Activated naive CD8-positive, alpha-beta T cell treated with anti-CD3 and anti-CD28 coated beads for 36 hours (primary cell): ENCODE data around the gene PUS10. TPM values are rescaled to one million over a fixed set of nuclear protein-coding genes. Genes with fewer than 3 reads are reported as not detected.
"Not testable (repeated sequence)": the region's sequence is repeated elsewhere in the genome, so short reads cannot be mapped to it uniquely, and the experiment has no call there.

Experiments used
- DNase-seq: peaks from one replicate; pipeline ENCODE4 v3.0.0; 2021
- H3K27ac Mint-ChIP-seq: one replicate; pipeline ENCODE4 v1.8.0; 2022; ENCODE audit warnings: mild to moderate bottlenecking, moderate library complexity, mixed read lengths
- H3K27me3 Mint-ChIP-seq: one replicate; pipeline ENCODE4 v1.8.0; 2022; ENCODE audit warnings: mild to moderate bottlenecking, mixed read lengths
- H3K36me3 Mint-ChIP-seq: one replicate; pipeline ENCODE4 v1.8.0; 2021; ENCODE audit warnings: mild to moderate bottlenecking, mixed read lengths
- H3K4me1 Mint-ChIP-seq: one replicate; pipeline ENCODE4 v1.8.0; 2021; ENCODE audit warnings: mixed read lengths
- H3K4me3 Mint-ChIP-seq: one replicate; pipeline ENCODE4 v1.8.0; 2022; ENCODE audit warnings: mild to moderate bottlenecking, moderate library complexity, mixed read lengths
- H3K9me3 Mint-ChIP-seq: one replicate; pipeline ENCODE4 v1.8.0; 2022; ENCODE audit warnings: mixed read lengths
- total RNA-seq, 2 experiments: library from RNA; stranded (reverse); gene quantifications; one replicate each; pipeline ENCODE4 v1.2.3, GENCODE V29; 2021

Gene PUS10
- total RNA-seq, 2 experiments from 2014 or later = 9.5 to 9.7 TPM

DNA sequence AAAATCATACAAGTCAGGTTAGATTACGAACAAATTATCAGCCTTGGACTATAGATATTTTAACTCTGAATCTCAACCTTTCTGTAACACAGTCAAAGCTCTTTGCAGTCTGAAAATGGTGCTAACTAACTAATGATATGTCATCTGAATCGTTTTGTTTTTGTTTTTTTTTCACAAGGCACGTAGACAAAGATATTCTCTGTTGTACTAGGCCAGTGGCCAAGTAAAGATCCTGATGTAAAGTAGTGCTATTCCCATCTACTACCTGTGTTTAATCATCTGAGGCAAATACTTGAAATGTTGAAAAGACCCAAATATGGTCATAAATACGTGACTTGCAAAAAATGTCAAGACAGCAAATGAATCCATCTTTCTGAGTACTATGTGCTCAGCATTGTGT lies 71.0 kb downstream of the PUS10 start:
- no peaks in the 10 kb centered on the region for H3K9me3 Mint-ChIP-seq
- no peaks in the 10 kb centered on the region for H3K27me3 Mint-ChIP-seq
- H3K4me3 Mint-ChIP-seq = no peak overlapping the region
- DNase-seq = no peak
- H3K4me1 Mint-ChIP-seq = peaks cover 18% of the 10 kb centered on the region
- H3K27ac Mint-ChIP-seq = no peak overlapping the region
- H3K36me3 Mint-ChIP-seq = peaks cover 32% of the 10 kb centered on the region

DNA sequence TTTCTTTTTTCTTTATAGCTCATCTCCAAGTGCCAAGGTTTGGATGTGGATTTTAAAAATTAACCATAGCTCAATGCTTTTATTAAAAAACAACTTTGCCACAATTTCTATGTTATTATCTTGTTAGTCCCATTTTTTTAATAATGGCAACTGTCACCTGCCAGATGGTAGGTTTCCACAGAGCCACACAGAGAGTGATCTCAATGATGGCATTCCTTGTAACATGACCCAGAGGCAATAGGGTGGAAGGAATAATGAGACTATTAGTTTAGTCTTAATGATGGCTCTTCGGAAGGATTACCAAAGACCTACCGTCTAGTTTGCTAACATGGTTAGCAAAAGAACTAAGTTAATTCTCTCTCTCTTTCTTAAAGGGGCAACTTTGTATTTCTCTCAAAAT lies 72.7 kb downstream of the PUS10 start:
- Mint-ChIP-seq H3K36me3 (peaks cover 32% of the 10 kb centered on the region), H3K27ac (no peak overlapping the region), H3K4me1 (peaks cover 23% of the 10 kb centered on the region), H3K9me3 (no peaks in the 10 kb centered on the region), H3K4me3 (no peak overlapping the region), H3K27me3 (no peaks in the 10 kb centered on the region)
- no peak for DNase-seq

- peaks cover 16% of the 10 kb centered on the region for H3K4me1 Mint-ChIP-seq
- H3K27me3 Mint-ChIP-seq = no peaks in the 10 kb centered on the region
- no peak overlapping the region for H3K4me3 Mint-ChIP-seq
- no peaks in the 10 kb centered on the region for H3K9me3 Mint-ChIP-seq
- no peak overlapping the region for H3K27ac Mint-ChIP-seq
- DNase-seq = no peak
- peaks cover 54% of the 10 kb centered on the region for H3K36me3 Mint-ChIP-seq
These were observed 78.4 kb downstream of the PUS10 start for GRCh38 chr2:60939622-60940021.

DNA sequence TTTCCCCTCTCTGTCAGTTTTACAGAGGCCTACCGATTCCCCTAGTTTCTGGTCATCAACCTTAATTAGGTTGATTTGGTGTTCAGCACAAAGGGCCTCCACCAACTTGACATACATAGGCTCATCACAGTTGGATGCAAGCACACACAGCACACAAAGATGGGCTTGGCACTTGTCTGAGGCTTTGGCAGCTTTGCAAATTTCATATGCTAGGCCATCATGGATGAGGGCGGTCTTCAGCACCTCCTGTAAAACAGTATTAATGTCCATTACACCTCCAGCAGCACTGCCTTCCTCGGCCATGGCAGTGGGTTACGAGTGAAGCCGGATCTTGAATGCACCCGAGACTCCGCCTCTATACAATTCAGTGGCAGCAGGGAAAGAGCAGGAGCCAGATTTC lies 79.8 kb downstream of the PUS10 start:
- Mint-ChIP-seq H3K4me1 (peaks cover 20% of the 10 kb centered on the region), H3K36me3 (peaks cover 53% of the 10 kb centered on the region), H3K27me3 (no peaks in the 10 kb centered on the region), H3K4me3 (no peak overlapping the region), H3K9me3 (no peaks in the 10 kb centered on the region), H3K27ac (no peak overlapping the region)
- no peak for DNase-seq

DNA sequence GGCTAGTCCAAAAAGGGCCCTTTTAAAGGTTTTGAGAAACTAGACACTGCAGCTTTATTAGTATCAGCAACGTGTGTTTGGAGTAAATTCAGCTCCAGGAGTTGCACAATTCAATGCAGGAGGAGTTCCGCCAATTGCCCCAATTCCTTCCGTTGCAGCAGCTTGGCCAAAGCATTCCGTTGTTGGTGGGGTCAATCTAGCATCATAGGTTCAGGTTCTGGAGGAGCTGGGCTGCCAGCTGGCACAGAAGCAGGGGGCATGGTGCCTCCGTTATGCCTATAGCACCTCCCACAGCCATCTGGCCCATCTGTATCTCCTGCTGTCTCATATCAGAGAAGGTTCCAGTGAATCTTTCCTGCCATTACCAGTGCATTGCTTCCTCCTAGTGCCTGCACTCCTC lies 81.3 kb downstream of the PUS10 start:
- no peak overlapping the region for H3K27ac Mint-ChIP-seq
- H3K36me3 Mint-ChIP-seq = peaks cover 63% of the 10 kb centered on the region
- H3K9me3 Mint-ChIP-seq = no peaks in the 10 kb centered on the region
- H3K27me3 Mint-ChIP-seq = no peaks in the 10 kb centered on the region
- DNase-seq = no peak
- H3K4me1 Mint-ChIP-seq = peaks cover 30% of the 10 kb centered on the region
- no peak overlapping the region for H3K4me3 Mint-ChIP-seq

- H3K27ac Mint-ChIP-seq = no peak overlapping the region
These were observed 83.8 kb downstream of the PUS10 start for GRCh38 chr2:60934165-60934722.

GRCh38 chr2:60932954-60933353 lies 85.1 kb downstream of the PUS10 start:
- DNase-seq = no peak
- Mint-ChIP-seq H3K27me3 (no peaks in the 10 kb centered on the region), H3K9me3 (peaks cover under 1% of the 10 kb centered on the region), H3K36me3 (peaks cover 50% of the 10 kb centered on the region), H3K27ac (peak overlapping the region; percentile 13), H3K4me1 (peaks cover 18% of the 10 kb centered on the region), H3K4me3 (no peak overlapping the region)

More at GRCh38 chr2:60934165-60934722, 83.8 kb downstream of the PUS10 start:
- H3K36me3 Mint-ChIP-seq = peaks cover 58% of the 10 kb centered on the region
- H3K9me3 Mint-ChIP-seq = no peaks in the 10 kb centered on the region
- no peak for DNase-seq
- no peak overlapping the region for H3K4me3 Mint-ChIP-seq
- H3K27me3 Mint-ChIP-seq = no peaks in the 10 kb centered on the region
- H3K4me1 Mint-ChIP-seq = peaks cover 22% of the 10 kb centered on the region

DNA sequence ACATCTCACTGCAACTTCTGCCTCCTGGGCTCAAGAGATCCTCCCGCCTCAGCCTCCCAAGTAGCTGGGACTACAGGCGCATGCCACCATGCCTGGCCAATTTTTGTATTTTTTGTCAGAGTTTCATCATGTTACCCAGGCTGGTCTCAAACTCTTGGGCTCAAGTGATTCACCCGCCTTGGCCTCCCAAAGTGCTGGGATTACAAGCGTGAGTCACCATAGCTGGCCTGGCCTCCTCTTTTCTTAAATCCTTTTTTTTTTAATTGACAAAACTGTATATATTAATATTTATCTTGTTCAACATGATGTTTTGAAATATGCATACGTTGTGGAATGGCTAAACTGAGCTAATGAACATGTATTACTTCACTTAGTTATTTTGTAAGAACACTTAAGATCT lies 86.0 kb downstream of the PUS10 start:
- Mint-ChIP-seq H3K4me1 (peaks cover 18% of the 10 kb centered on the region), H3K36me3 (peaks cover 53% of the 10 kb centered on the region)
- H3K27me3 Mint-ChIP-seq, H3K27ac Mint-ChIP-seq, H3K9me3 Mint-ChIP-seq, H3K4me3 Mint-ChIP-seq, DNase-seq: not testable (repeated sequence)

DNA sequence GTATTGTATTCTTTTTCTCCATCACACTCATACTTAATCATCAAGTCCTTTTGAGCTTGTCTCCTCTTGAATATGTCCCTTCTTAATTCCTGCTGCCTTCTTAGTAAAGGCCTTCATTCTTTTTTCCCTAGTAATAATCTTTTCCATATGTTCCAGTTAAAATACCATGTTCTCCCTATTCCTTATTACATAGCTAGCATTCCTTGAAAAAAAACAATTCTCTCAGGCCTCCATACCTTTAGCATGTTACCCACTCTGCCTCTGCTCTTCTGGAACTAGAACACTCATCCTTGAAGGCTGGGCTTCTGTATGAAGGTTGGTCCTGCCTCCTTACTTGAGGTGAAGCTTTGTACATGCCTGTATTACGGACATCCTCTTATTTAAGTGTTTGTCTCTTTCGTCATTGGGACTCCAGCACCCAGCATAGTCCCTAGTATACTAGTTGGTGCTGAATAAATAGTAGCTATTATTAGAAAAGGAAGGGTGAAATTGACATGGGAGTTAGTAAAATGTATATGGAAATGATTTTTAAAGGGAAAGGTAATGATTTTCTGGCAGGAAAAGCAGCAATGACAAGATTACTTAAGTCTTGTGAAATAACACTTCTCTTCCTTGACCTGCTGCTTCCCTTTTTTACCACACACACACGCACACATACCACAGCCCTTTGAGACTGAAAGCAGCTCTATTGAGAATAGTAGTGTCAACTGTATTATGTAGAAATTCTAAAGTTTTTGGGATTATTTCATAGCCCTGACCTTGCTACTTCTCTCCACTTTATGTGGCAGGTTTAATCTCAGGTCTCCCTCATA lies 91.1 kb downstream of the PUS10 start:
- DNase-seq = no peak
- Mint-ChIP-seq H3K36me3 (peaks cover 49% of the 10 kb centered on the region), H3K4me1 (peaks cover 6% of the 10 kb centered on the region), H3K4me3 (no peak overlapping the region), H3K9me3 (peaks cover 8% of the 10 kb centered on the region), H3K27ac (no peak overlapping the region), H3K27me3 (no peaks in the 10 kb centered on the region)

- Mint-ChIP-seq H3K27ac (no peak overlapping the region), H3K4me1 (peaks cover 3% of the 10 kb centered on the region), H3K36me3 (peaks cover 49% of the 10 kb centered on the region), H3K9me3 (peaks cover 8% of the 10 kb centered on the region), H3K27me3 (no peaks in the 10 kb centered on the region), H3K4me3 (no peak overlapping the region)
- no peak for DNase-seq
These were observed 91.9 kb downstream of the PUS10 start for GRCh38 chr2:60925994-60926740.

DNA sequence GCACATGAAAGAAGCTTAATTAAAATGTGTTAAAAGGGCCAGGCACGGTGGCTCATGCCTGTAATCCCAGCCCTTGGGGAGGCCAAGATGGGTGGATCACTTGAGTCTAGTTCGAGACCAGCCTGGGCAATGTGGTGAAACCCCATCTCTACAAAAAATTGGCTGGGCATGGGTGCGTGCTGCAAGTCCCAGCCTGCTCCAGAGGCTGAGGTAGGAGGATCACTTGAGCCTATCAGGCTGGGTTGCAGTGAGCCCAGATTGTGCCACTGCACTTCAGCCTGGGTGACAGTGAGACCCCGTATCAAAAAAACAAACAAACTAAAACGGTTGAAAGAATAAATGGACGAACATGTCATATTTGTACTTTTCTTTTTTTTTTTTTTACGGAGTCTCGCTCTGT lies 110.7 kb downstream of the PUS10 start:
- Mint-ChIP-seq H3K27me3 (no peaks in the 10 kb centered on the region), H3K9me3 (no peaks in the 10 kb centered on the region), H3K4me3 (no peak overlapping the region), H3K27ac (no peak overlapping the region), H3K4me1 (peaks cover 21% of the 10 kb centered on the region), H3K36me3 (peaks cover 49% of the 10 kb centered on the region)
- DNase-seq = no peak

- H3K36me3 Mint-ChIP-seq = peaks cover 50% of the 10 kb centered on the region
- no peaks in the 10 kb centered on the region for H3K27me3 Mint-ChIP-seq
- DNase-seq = no peak
- H3K4me3 Mint-ChIP-seq = no peak overlapping the region
- peak overlapping the region; percentile 52 for H3K27ac Mint-ChIP-seq
- H3K4me1 Mint-ChIP-seq = peaks cover 20% of the 10 kb centered on the region
- H3K9me3 Mint-ChIP-seq = no peaks in the 10 kb centered on the region
These were observed 111.7 kb downstream of the PUS10 start for GRCh38 chr2:60906395-60906794.

GRCh38 chr2:60905867-60906266 lies 112.2 kb downstream of the PUS10 start:
- H3K9me3 Mint-ChIP-seq = not testable (repeated sequence)

DNA sequence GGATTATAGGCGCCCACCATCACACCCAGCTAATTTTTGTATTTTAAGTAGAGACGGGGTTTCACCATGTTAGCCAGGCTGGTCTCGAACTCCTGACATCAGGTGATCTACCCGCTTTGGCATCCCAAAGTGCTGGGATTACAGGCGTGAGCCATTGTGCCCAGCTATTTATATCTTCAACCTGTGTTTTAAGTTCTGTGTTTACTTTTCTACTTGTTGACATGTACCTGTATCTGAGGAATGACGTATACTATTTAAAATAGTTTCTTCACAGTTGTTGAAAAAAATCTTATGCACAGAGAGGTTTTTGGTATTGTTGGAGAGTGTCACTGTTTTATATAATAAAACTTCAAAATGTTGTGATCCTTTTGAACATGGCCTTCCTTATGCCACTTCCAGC lies 116.8 kb downstream of the PUS10 start:
- Mint-ChIP-seq H3K4me1 (peaks cover 51% of the 10 kb centered on the region), H3K36me3 (peaks cover 69% of the 10 kb centered on the region)
- H3K27ac Mint-ChIP-seq, H3K27me3 Mint-ChIP-seq, H3K9me3 Mint-ChIP-seq, H3K4me3 Mint-ChIP-seq, DNase-seq: not testable (repeated sequence)

More at GRCh38 chr2:60905867-60906266, 112.2 kb downstream of the PUS10 start:
- Mint-ChIP-seq H3K27ac (peak overlapping the region; percentile 52), H3K36me3 (peaks cover 49% of the 10 kb centered on the region), H3K4me1 (peaks cover 21% of the 10 kb centered on the region)
- H3K27me3 Mint-ChIP-seq, DNase-seq, H3K4me3 Mint-ChIP-seq: not testable (repeated sequence)

DNA sequence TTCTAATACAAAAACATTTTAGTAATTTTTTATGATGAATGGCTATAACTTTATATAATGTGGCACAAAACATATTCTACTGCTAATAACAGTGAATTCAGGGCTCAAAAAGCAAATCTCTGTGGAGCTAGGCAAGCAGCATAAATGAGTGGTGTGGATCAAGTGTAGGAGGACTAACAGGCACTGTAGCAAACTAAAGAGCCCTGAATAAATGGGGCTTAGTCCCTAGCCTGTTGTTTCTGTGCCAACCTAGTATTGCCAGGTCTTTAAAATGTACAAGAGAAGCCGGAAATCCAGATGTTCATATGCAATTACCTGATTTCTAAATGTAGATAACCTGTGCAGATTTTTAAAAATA lies 118.2 kb downstream of the PUS10 start:
- DNase-seq = no peak
- Mint-ChIP-seq H3K27me3 (no peaks in the 10 kb centered on the region), H3K9me3 (no peaks in the 10 kb centered on the region), H3K4me1 (peaks cover 41% of the 10 kb centered on the region), H3K27ac (peak overlapping the region; percentile 95), H3K4me3 (peak overlapping the region; percentile 47), H3K36me3 (peaks cover 60% of the 10 kb centered on the region)
